ENCODE measurements around the gene ARRDC1. TPM values are rescaled to one million over a fixed set of nuclear protein-coding genes. Genes with fewer than 3 reads are reported as not detected.

ARRDC1 gene
- total and polyA plus RNA-seq, 8 donors, result 20.9 to 161 (median 26.5) TPM

- Histone ChIP-seq H3K27me3 (no peaks in the 10 kb centered on the region), H3K4me1 (no peaks in the 10 kb centered on the region), H3K36me3 (peaks cover 0 to 2% (median 0%) of the 10 kb centered on the region in 3 donors), H3K9me3 (no peaks in the 10 kb centered on the region), H3K27ac (no peak overlapping the region), H3K4me3 (no peak overlapping the region)
- whole genome bisulfite sequencing, 2 donors, result 86 to 88% methylated on average over 13 of the region's 13 CpGs
- ATAC-seq, result no peak
- FAIRE-seq, result no peak
- DNase-seq, result no peak
- intact Hi-C loops (cut with DNase I), result no loop called here
- no peak for TF ChIP-seq CTCF (IDR thresholded peaks at IDR 0.05)
These were observed 40.9 kb downstream of the ARRDC1 start for GRCh38 chr9:137646341-137646740.

DNA sequence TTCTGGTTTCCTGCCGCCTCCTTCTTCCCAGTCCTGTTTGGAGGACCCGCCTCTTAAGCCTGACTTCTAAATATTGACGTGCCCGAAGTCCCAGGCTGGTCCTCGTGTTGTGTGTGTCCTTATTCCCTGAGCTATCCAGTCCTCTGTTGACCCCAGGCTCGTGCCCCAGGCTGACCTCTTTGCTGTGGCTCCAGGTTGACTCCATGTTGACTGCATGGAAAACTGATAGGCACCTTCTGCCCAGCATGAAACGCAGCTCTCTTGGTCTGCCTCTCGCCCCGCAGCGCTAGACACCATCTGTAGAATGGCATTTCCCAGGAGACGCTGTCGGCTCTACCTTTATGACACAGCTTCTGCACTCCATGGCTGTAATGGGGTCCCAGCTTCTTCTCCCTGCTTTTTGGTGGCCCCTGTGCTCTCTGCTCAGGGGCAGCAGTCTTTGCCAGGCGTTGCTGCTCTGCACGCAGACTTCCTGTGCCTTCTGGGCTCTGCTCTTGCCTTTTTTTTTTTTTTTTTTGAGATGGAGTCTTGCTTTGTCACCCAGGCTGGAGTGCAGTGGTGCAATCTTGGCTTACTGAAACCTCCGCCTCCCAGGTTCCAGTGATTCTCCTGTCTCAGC, 41.7 kb downstream of the ARRDC1 start:
- Histone ChIP-seq H3K27me3 (no peaks in the 10 kb centered on the region), H3K36me3 (no peaks in the 10 kb centered on the region), H3K4me1 (no peaks in the 10 kb centered on the region), H3K9me3 (no peaks in the 10 kb centered on the region), H3K4me3 (no peak overlapping the region), H3K27ac (no peak overlapping the region)
- intact Hi-C loops (cut with DNase I), result no loop called here
- no peak for TF ChIP-seq CTCF (IDR thresholded peaks at IDR 0.05)
- 80 to 82% methylated on average over 15 of the region's 15 CpGs for WGBS, 2 donors
- FAIRE-seq, result no peak
- no peak for DNase-seq
- ATAC-seq, result no peak

- H3K36me3 ChIP-seq, result no peaks in the 10 kb centered on the region
- no peak overlapping the region for H3K27ac ChIP-seq
- no peak for TF ChIP-seq CTCF (IDR thresholded peaks at IDR 0.05)
- DNase-seq (peak in 1 of 6 donors; percentile 3), FAIRE-seq (no peak), ATAC-seq (no peak)
- intact Hi-C loops (cut with DNase I), result no loop called here
- no peak overlapping the region for H3K4me3 ChIP-seq
- H3K27me3 ChIP-seq, result no peaks in the 10 kb centered on the region
- no peaks in the 10 kb centered on the region for H3K9me3 ChIP-seq
- no peaks in the 10 kb centered on the region for H3K4me1 ChIP-seq
- 88 to 91% methylated on average over 2 of the region's 2 CpGs for WGBS, 2 donors
These were observed 42.9 kb downstream of the ARRDC1 start for GRCh38 chr9:137648396-137648795.

DNA sequence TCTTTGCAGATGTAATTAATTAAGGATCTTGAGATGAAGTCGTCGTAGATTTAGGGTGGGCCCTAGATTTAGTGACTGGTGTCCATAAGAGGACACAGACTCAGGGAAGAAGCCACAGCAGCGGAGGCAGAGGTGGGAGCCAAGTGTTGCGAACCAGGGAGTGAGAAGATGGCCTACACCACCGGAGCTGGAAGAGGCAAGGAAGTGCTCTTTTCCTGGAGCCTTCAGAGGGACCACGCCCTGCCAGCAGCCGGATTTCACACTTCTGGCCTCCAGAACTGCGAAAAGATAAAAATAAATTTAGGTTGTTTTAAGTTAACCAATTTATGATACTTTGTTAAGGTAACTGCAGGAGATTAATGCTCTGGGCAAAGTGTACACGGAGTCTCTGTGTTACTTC, 44.1 kb downstream of the ARRDC1 start:
- Histone ChIP-seq H3K36me3 (no peaks in the 10 kb centered on the region), H3K4me3 (no peak overlapping the region), H3K27ac (no peak overlapping the region), H3K9me3 (no peaks in the 10 kb centered on the region), H3K27me3 (no peaks in the 10 kb centered on the region), H3K4me1 (no peaks in the 10 kb centered on the region)
- ATAC-seq (no peak), DNase-seq (peak in 1 of 6 donors; percentile 17), FAIRE-seq (no peak)
- no peak for TF ChIP-seq CTCF (IDR thresholded peaks at IDR 0.05)
- intact Hi-C loops (cut with DNase I), result no loop called here
- WGBS, 2 donors, result 89 to 90% methylated on average over 9 of the region's 9 CpGs

- Histone ChIP-seq H3K27me3 (no peaks in the 10 kb centered on the region), H3K4me1 (no peaks in the 10 kb centered on the region), H3K9me3 (no peaks in the 10 kb centered on the region), H3K4me3 (no peak overlapping the region), H3K27ac (no peak overlapping the region), H3K36me3 (no peaks in the 10 kb centered on the region)
- no peak for FAIRE-seq
- WGBS, 2 donors, result 96 to 97% methylated on average over 2 of the region's 2 CpGs
- intact Hi-C loops (cut with DNase I), result no loop called here
- no peak for ATAC-seq
- TF ChIP-seq CTCF (IDR thresholded peaks at IDR 0.05), result no peak
- no peak for DNase-seq
These were observed 44.8 kb downstream of the ARRDC1 start for GRCh38 chr9:137650259-137650658.

All from pancreas (tissue), 10 donors.